Hematopoietic multipotent progenitor cell treated with erythropoietin and hydrocortisone succinate and interleukin-3 and kit ligand, for 4 days (in vitro differentiated cells): ENCODE measurements around the gene PKD1.

Experiments used
- DNase-seq: peaks from one replicate; pipeline ENCODE4 v3.0.0-alpha.2; 2015

The PKD1 gene

GRCh38 chr16:2135770-2136490 is at the start of gene PKD1:
Gene PKD1, minus strand, starts transcription at chr16:2135898. Its CDS starts 209 bp downstream, at chr16:2135689.
- peak; percentile 95 for DNase-seq

- no peak for DNase-seq
These were observed 49.3 kb upstream of the PKD1 start for GRCh38 chr16:2184962-2185361.

DNA sequence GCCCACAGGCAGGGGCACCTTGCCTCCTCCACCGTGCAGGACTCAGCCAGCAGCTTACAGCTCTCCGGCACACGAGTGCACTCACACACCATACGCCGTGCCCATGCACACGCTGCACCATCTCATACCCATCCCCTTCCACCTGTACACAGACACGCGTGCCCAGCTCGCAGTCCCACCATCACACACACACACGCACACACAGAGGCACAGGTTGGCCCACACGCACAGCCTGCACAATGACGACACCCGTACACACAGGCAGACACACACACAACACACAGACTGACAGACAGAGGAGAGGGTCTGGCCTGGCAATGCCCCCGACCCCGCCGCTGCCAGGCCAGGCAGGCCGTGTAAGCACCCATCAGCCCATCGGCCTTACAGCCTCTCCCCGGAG is 48.6 kb upstream of the PKD1 start:
- no peak for DNase-seq

DNA sequence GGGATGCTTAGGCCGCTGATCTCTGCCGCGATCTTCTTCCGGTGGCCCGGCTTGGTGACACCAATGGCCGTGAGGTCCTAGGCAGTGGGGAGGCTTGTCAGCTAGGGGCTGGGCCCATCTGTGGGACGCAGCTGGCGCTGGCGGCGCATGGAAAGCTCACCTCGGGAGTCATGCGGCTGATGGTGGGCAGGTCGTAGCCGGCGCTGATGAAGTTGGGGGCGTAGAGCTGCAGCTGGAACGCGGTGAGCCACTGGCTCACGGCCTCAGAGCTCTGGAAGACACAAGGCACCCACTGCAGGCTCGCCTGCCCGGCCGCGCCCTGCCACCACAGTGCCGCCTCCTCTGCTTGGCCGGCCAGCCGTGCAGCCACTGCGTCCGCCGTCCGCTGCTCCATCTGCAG is 48.0 kb upstream of the PKD1 start:
- no peak for DNase-seq

DNA sequence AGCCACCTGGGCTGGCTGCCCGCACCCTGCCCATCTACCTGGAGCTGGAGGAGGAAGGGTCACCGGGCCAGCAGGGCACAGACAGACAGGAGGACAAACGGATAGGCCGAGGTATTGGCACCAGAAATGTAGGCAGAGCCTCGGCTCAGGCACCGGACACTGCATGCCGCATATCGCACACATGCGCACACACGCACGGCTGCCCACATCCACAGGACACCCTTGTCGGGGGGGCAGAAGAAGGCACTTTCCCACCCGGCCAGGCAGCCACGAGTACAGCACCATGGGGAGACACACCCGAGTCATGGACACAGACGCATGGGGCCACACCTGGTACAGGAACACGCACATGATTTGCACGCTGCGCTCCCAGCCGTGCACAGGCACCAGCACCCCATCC is 46.3 kb upstream of the PKD1 start:
- DNase-seq, result no peak

DNA sequence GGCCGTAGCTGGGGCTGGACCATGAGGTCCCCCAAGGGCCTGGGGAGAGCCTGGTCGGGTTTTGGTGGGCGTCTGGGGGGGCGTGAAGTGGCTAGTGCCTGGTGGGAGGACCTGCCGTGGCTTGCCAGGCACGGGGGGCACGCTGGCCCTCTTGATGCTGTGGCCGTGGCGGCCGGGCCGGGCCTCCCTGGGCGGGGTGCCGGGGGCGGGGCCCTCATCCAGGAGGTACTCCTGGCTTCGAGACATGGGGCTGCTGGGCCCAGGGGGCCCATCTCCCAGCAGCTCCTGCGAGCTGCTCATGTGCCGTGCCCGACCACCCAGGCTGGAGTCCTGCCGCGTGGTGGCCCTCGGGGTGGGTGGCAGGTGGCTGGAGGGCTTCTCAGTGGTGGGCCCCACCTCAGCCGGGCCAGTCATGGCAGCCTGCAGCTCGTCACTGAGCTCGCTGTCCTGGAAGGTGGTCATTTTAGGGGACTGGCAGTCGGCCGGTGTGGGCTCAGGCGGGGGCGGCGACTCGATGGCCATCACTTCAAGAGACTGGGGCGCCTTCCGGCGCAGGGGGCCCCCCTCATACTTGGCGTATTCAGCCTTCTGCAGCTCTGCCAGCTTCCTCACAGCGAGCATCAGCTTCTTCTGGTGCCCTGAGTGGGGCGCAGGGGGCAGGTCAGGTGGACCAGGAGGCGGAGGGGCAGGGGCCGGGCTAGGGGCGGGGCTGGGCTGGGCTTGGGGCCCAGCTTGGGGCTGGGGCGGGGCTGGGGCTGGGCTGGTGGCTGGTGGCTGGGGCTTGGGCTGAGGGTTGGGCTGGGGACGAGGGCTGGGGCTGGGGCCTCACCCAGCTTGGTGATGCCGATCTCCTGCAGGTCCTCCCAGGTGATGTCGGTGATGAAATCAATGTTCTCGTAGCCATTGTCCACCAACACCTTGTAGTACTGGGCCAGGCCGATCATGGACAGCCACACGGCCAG is 45.5 kb upstream of the PKD1 start:
- DNase-seq, result peak; percentile 28

DNA sequence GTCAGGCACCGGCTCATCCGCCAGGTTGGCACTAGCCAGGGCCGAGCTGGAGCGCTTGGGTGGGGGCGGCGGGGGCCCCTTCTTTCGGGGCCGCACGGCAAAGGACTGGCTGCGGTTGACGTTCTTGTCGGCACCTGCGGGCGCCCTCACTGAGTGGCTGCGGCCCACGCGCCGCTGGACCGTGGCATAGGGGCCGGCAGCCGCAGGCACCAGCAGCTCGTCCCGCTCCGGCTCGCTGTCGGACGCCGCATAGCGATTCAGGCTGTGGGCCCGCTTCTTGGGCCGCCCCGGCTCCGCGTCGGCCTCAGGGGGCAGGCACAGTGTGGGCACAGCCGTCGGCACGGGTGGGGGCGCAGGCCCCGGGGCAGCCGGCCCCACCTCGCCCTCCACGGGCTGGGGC is 44.8 kb upstream of the PKD1 start:
- no peak for DNase-seq

- no peak for DNase-seq
These were observed 43.9 kb upstream of the PKD1 start for GRCh38 chr16:2179576-2179975.

DNA sequence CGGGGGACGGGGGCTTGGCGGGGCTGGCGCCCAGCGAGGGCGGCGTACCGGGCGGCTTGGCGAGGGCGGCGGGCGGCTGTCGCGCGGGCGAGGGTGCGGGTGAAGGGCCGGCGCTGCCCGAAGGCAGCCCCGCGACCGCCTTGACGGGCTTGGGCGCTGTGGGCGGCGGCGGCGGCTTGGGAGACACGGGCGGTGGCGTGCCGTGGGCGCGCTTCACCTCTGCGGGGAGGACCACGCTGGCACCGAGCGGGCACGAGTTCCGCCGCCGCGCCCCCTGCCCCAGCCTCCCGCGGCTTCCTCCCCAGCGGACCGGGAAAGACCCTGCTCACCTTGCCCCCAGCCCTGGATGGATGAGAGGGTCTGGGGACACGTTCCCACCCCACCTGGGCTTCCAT is 43.4 kb upstream of the PKD1 start:
- no peak for DNase-seq

GRCh38 chr16:2178321-2179106 is 42.8 kb upstream of the PKD1 start:
- DNase-seq, result peak; percentile 78

DNA sequence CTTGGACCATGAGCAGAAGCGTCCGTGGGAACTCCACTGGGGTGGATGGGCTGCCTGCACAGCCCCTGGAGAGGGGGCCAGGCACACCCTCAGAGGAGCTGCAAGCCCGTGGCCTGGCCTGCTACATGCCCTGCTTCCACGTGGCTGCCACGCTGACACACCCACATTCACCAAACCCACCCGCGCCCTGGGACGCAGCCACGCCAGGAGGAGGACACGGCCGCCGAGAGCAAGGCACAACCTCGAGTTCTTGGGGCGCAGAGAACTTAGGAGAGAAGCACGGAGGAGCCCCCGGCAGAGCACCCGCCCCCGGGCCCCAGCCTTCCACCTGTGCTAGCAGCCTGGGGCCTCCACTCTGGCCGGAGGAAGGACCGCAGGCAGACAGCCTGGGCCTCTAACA is 41.9 kb upstream of the PKD1 start:
- no peak for DNase-seq

- DNase-seq, result no peak
These were observed 41.4 kb upstream of the PKD1 start for GRCh38 chr16:2177101-2177500.

- no peak for DNase-seq
These were observed 40.3 kb upstream of the PKD1 start for GRCh38 chr16:2176047-2176446.

DNA sequence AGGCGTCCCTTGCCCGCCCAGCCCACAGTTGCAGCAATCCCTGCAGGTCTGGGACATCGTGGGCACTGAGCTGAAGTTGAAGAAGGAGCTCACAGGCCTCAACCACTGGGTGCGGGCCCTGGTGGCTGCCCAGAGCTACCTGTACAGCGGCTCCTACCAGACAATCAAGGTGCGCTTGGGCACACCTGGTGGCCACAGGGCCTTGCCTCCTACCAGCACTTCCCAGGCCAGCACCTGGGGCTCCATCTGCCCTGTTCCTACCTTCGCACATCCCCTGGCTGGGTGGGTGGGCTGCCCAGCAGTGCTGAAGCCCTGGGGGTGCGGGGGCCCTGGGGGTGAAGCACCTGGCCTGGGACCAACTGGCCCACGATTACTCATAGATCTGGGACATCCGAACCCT is 39.8 kb upstream of the PKD1 start:
- DNase-seq, result no peak

GRCh38 chr16:2174396-2175131 is 38.9 kb upstream of the PKD1 start:
- DNase-seq, result no peak

DNA sequence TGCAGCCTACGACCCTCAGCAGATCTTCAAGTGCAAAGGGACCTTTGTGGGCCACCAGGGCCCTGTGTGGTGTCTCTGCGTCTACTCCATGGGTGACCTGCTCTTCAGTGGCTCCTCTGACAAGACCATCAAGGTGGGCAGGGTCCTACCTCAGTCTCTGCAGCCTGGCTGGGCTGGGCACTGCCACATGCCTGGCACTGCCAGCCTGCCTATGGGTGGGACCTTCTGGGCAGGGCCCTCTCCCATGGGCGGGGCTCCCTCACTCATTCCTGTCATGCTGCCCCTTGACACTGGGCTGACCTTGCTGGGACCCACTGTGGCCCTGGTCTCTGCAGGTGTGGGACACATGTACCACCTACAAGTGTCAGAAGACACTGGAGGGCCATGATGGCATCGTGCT is 38.2 kb upstream of the PKD1 start:
- no peak for DNase-seq

DNA sequence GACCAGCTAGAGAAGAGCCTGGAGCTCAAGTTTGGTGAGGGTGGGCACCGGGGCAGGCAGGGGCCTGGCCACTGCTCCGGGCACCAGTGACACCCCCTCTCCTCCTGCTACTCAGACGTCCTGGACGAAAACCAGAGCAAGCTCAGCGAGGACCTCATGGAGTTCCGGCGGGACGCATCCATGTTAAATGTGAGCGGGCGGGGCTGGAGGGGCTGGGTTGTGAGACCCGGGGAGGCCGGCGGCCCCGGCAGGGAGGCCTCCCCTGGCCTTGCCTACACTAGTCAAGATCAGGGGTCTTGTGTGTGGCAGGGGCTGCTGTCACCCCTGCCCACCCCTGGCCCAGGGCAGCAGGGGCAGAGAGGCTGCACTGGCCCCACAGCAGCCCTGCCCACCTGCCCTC is 37.7 kb upstream of the PKD1 start:
- no peak for DNase-seq

DNA sequence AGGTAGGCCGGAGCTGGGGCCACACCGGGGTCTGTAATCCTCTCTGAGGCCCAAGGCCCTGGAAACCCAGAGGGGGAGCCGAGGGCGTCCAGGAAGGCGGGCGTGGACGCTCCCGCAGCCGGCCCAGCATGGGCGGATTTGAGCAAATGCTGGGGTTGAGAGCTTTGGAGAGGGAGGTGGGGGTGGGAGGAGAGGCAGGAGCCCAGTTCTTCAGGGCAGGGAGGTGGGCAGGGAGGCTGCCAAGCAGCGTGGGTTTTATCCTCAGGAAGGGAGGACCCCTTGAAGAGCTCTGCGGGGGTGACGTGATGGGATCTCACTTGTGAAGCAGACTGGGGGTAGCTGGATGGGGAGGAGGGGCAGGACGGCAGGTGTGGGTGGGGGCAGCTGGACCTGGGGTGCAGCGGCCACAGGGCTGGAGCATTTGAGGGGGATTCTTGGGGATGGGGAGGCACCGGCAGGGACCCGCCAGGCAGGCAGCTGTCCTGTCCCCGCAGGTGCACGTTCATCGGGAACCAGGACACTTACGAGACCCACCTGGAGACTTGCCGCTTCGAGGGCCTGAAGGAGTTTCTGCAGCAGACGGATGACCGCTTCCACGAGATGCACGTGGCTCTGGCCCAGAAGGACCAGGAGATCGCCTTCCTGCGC is 37.1 kb upstream of the PKD1 start:
- no peak for DNase-seq

GRCh38 chr16:2171601-2172178 is 36.0 kb upstream of the PKD1 start:
- no peak for DNase-seq

DNA sequence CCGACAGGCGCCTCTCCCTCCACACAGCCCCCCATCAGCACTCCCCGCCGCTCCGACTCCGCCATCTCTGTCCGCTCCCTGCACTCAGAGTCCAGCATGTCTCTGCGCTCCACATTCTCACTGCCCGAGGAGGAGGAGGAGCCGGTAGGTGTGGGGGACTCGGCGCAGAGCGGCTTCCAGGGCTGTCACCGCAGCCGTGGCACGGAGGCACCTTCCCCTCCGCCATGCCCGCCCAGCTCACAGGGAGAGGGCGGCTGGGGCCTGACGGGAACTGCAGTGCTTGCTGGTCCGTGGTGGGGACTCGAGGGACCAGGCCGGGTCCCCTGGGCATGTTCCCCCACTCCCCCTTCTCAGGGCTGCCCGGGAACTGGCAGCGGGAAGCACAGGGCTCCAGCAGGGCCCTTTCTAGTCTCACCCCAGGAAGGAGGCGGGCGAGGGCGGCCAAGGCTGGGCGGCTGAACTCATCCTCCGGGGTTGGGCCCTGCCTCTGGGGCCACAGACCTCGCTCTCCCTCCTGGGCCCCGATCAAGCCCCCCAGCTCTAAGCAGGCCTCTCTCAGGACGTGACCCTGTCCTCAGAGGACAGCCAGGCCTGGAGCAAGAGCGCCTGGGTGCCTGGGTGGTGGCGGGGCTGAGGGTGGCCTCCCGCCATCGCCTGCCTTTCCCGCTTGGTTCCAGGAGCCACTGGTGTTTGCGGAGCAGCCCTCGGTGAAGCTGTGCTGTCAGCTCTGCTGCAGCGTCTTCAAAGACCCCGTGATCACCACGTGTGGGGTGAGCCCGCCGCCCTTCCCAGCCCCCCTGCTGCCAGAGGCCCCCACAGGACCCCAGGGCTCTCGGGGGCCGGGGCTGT is 35.1 kb upstream of the PKD1 start:
- no peak for DNase-seq

DNA sequence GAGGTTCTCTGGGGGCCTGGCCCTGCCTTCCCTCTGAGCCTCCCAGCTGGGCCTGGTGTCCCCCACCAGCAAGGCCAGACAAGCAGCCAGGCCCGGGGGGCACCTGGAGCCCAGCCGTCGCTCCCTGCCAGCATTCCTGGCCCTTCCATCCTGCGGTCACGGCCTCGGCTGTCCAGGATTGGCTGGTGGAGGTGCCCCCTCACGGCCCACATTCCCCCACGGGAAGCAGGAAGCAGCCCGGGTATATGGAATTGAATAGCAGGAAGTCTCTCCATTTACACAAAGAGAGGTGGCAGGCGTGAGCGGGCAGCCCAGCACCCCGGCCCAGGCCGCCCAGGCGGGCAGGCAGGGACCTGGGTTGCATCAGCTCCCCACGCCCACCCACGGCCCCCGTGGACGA is 34.4 kb upstream of the PKD1 start:
- DNase-seq, result no peak
